ENCODE results near the gene CLEC2D. TPM values are rescaled to one million over a fixed set of nuclear protein-coding genes. Genes with fewer than 3 reads are reported as not detected.
A peak's percentile ranks its signal among the peaks of the same experiment; 100 is the strongest.

Gene CLEC2D
- total RNA-seq, 1 experiment from 2014 or later = 2.9 TPM

DNA sequence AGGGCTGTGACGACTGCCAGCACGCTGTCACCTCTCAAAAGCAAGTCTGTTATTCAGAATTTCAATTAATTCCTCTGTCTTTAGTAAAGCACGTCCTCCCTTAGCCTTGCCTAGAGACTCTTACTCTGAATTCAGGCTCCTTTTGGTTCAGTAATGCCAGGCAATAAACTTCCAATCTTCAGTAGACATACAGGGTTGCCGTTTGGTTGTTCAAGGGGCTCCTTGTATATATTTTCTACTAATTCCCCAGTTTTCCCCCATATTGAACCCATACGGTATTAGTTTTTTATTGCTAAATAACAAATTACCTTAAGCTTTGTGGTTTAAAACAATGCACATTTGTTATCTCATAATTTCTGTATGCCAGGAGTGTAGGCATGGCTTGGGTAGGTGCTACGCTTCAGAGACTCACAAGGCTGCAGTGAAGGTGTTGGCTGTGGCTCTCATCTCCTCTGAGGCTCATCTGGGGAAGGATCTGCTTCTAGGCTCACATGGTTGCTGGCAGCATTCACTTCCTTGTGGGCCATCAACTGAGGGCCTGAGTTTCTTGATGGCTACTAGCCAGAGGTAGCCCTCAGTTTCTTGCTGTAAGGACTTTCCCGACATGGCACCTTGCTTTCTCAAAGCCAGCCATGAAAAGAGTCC lies 70.7 kb downstream of the CLEC2D start:
- Histone ChIP-seq H3K9ac (ENCODE audit: low read length) (no peak overlapping the region), H3K27me3 (ENCODE audit: low read length) (no peaks in the 10 kb centered on the region), H3K36me3 (ENCODE audit: low read depth, low read length) (no peaks in the 10 kb centered on the region), H3K27ac (ENCODE audit: low read length) (no peak overlapping the region), H3K4me2 (ENCODE audit: low read length) (no peak overlapping the region), H4K20me1 (ENCODE audit: low read length) (no peaks in the 10 kb centered on the region), H3F3A (ENCODE audit: low read length, unreplicated experiment) (no peaks in the 10 kb centered on the region), H3K4me1 (ENCODE audit: insufficient read depth, low read length) (peaks cover 6% of the 10 kb centered on the region; the same call in 1 of the 2 replicates), H2AFZ (ENCODE audit: low read length) (no peak overlapping the region), H3K79me2 (ENCODE audit: low read length) (no peaks in the 10 kb centered on the region), H3K9me3 (ENCODE audit: low read length) (no peaks in the 10 kb centered on the region), H3K4me3 (ENCODE audit: low read length) (no peak overlapping the region), H3K9me2 (replicated peaks; ENCODE audit: low read length) (no peaks in the 10 kb centered on the region)
- BruUV-seq (replicated peaks) = no TSS peak
- intact Hi-C loops (cut with micrococcal nuclease) = no loop called here
- ChIA-PET CTCF (no interaction called here), POLR2A (ENCODE audit: unreplicated experiment) (interaction anchor here (0.6 kb wide), 1 partner anchor 942 kb away, joined by 4 read pairs; no protein-coding TSS in a partner anchor)
- DNase-seq (no peak), ATAC-seq (no peak)
- TF ChIP-seq, protein P1, sequence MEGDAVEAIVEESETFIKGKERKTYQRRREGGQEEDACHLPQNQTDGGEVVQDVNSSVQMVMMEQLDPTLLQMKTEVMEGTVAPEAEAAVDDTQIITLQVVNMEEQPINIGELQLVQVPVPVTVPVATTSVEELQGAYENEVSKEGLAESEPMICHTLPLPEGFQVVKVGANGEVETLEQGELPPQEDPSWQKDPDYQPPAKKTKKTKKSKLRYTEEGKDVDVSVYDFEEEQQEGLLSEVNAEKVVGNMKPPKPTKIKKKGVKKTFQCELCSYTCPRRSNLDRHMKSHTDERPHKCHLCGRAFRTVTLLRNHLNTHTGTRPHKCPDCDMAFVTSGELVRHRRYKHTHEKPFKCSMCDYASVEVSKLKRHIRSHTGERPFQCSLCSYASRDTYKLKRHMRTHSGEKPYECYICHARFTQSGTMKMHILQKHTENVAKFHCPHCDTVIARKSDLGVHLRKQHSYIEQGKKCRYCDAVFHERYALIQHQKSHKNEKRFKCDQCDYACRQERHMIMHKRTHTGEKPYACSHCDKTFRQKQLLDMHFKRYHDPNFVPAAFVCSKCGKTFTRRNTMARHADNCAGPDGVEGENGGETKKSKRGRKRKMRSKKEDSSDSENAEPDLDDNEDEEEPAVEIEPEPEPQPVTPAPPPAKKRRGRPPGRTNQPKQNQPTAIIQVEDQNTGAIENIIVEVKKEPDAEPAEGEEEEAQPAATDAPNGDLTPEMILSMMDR (conservative IDR thresholded peaks at IDR 0.05; ENCODE audit: low read depth, low read length) = no peak
- TF ChIP-seq EZH2 (IDR thresholded peaks at IDR 0.05; ENCODE audit: low read length, unreplicated experiment) = no peak
- no peak for TF ChIP-seq EZH2phosphoT487 (IDR thresholded peaks at IDR 0.05; ENCODE audit: borderline replicate concordance, low read length)

DNA sequence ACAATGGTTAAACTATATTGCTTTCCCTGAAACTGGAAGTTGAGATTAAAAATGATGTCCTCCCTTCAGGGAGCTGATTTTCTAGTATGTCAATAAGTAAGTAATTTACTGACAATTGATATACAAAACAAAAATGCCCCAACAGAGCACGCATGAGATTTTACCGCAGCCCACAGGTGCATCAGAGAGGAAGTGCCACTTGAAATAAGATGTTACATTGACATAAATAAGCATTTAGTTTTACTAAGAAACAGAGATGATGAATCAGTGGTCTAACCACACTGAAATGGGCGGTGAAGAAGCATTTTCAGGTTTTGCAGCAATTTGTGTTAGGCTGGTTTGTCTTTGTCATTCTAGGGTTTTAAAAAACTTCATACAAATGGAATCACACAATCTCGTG lies 72.2 kb downstream of the CLEC2D start:
- Histone ChIP-seq H3F3A (ENCODE audit: low read length, unreplicated experiment) (no peaks in the 10 kb centered on the region), H3K9ac (ENCODE audit: low read length) (no peak overlapping the region), H3K79me2 (ENCODE audit: low read length) (no peaks in the 10 kb centered on the region), H3K9me3 (ENCODE audit: low read length) (no peaks in the 10 kb centered on the region), H3K9me2 (replicated peaks; ENCODE audit: low read length) (no peaks in the 10 kb centered on the region), H3K36me3 (ENCODE audit: low read depth, low read length) (no peaks in the 10 kb centered on the region), H4K20me1 (ENCODE audit: low read length) (no peaks in the 10 kb centered on the region), H3K4me2 (ENCODE audit: low read length) (no peak overlapping the region), H3K27me3 (ENCODE audit: low read length) (no peaks in the 10 kb centered on the region), H2AFZ (ENCODE audit: low read length) (no peak overlapping the region), H3K4me1 (ENCODE audit: insufficient read depth, low read length) (peaks cover 6% of the 10 kb centered on the region; the same call in 1 of the 2 replicates), H3K4me3 (ENCODE audit: low read length) (no peak overlapping the region), H3K27ac (ENCODE audit: low read length) (no peak overlapping the region)
- ATAC-seq (no peak), DNase-seq (no peak)
- ChIA-PET POLR2A (ENCODE audit: unreplicated experiment) (no interaction called here), CTCF (interaction anchor here (0.6 kb wide), 1 partner anchor 104 kb away, joined by 3 read pairs; no protein-coding TSS in a partner anchor)
- no TSS peak for BruUV-seq (replicated peaks)
- TF ChIP-seq EZH2phosphoT487 (IDR thresholded peaks at IDR 0.05; ENCODE audit: borderline replicate concordance, low read length) (no peak), EZH2 (IDR thresholded peaks at IDR 0.05; ENCODE audit: low read length, unreplicated experiment) (no peak)
- TF ChIP-seq, protein P1 (conservative IDR thresholded peaks at IDR 0.05; ENCODE audit: low read depth, low read length) = no peak
- intact Hi-C loops (cut with micrococcal nuclease) = no loop called here

GRCh38 chr12:9742661-9743060 lies 73.1 kb downstream of the CLEC2D start:
- Histone ChIP-seq H3F3A (ENCODE audit: low read length, unreplicated experiment) (no peaks in the 10 kb centered on the region), H3K27me3 (ENCODE audit: low read length) (no peaks in the 10 kb centered on the region), H3K36me3 (ENCODE audit: low read depth, low read length) (no peaks in the 10 kb centered on the region), H3K4me2 (ENCODE audit: low read length) (no peak overlapping the region), H3K9me3 (ENCODE audit: low read length) (no peaks in the 10 kb centered on the region), H2AFZ (ENCODE audit: low read length) (peak overlapping the region; percentile 68), H3K9me2 (replicated peaks; ENCODE audit: low read length) (no peaks in the 10 kb centered on the region), H3K79me2 (ENCODE audit: low read length) (no peaks in the 10 kb centered on the region), H3K4me3 (ENCODE audit: low read length) (no peak overlapping the region), H4K20me1 (ENCODE audit: low read length) (no peaks in the 10 kb centered on the region), H3K27ac (ENCODE audit: low read length) (no peak overlapping the region), H3K9ac (ENCODE audit: low read length) (no peak overlapping the region), H3K4me1 (ENCODE audit: insufficient read depth, low read length) (peaks cover 6% of the 10 kb centered on the region; the same call in 1 of the 2 replicates)
- ATAC-seq (no peak), DNase-seq (no peak)
- intact Hi-C loops (cut with micrococcal nuclease) = no loop called here
- ChIA-PET POLR2A (ENCODE audit: unreplicated experiment) (no interaction called here), CTCF (interaction anchor here (0.6 to 0.7 kb wide), 2 partner anchors 105 to 351 kb away, joined by 3 read pairs; no protein-coding TSS in a partner anchor)
- BruUV-seq (replicated peaks) = no TSS peak
- TF ChIP-seq EZH2phosphoT487 (IDR thresholded peaks at IDR 0.05; ENCODE audit: borderline replicate concordance, low read length) = no peak
- TF ChIP-seq, protein P1 (conservative IDR thresholded peaks at IDR 0.05; ENCODE audit: low read depth, low read length) = no peak
- no peak for TF ChIP-seq EZH2 (IDR thresholded peaks at IDR 0.05; ENCODE audit: low read length, unreplicated experiment)
